ENCODE data around the gene KLK13. TPM values are rescaled to one million over a fixed set of nuclear protein-coding genes. Genes with fewer than 3 reads are reported as not detected.

KLK13 gene
- total and polyA plus RNA-seq, 4 experiments from 2014 or later = not detected

DNA sequence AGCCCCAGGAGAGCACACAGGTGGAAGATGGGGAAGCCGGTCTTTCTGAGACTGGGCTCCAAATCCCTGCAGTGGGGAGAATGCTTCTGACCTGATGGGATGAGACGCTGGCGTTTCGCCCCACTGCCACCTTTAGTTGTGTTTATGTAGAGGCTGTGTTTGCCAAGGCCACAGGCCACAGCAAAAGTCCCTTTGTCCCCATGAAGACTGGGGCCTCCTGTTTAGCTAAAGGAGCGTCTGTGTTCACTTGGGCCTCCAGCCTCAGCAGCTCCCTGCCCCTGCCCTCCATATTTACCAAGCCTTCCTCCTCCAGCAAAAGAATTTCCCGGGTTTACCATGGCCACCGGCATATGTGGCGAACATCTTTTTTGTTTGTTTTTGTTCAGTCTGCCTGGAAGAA is 28.2 kb upstream of the KLK13 start:
- H3K4me3 ChIP-seq (ENCODE audit: low read length in 2 of 2) = no peak overlapping the region
- H3K36me3 Mint-ChIP-seq = peaks cover 5 to 9% of the 10 kb centered on the region in 2 donors
- H3K4me1 Mint-ChIP-seq = peaks cover 10 to 20% (median 15%) of the 10 kb centered on the region in 4 donors
- ChIA-PET CTCF (ENCODE audit: partially characterized antibody) (interaction anchor here (1.6 kb wide), 1 partner anchor 10 kb away, joined by 4 read pairs; no protein-coding TSS in a partner anchor), POLR2A (ENCODE audit: partially characterized antibody) (no interaction called here)
- no peaks in the 10 kb centered on the region for H3K36me3 ChIP-seq (ENCODE audit: insufficient read depth, low read length)
- H3K9me3 Mint-ChIP-seq = no peaks in the 10 kb centered on the region
- no peak overlapping the region for H3K4me3 Mint-ChIP-seq
- no peaks in the 10 kb centered on the region for H3K9me3 ChIP-seq (ENCODE audit: control insufficient read depth in 1 of 2, low read length in 2 of 2)
- intact Hi-C loops (cut with micrococcal nuclease) = loop anchor here (10.0 kb wide), 1 partner anchor 168 kb away; no protein-coding TSS in a partner anchor
- H3K27ac Mint-ChIP-seq = peak overlapping the region in 1 of 7 donors; percentile 82
- no peaks in the 10 kb centered on the region for H3K27me3 ChIP-seq (ENCODE audit: insufficient read depth, low read length)
- peaks cover 10% of the 10 kb centered on the region for H3K4me1 ChIP-seq (ENCODE audit: insufficient read depth, low read length)
- no peaks in the 10 kb centered on the region for H3K27me3 Mint-ChIP-seq
- DNase-seq = no peak
- no peak overlapping the region for H3K27ac ChIP-seq (ENCODE audit: low read depth, low read length)

DNA sequence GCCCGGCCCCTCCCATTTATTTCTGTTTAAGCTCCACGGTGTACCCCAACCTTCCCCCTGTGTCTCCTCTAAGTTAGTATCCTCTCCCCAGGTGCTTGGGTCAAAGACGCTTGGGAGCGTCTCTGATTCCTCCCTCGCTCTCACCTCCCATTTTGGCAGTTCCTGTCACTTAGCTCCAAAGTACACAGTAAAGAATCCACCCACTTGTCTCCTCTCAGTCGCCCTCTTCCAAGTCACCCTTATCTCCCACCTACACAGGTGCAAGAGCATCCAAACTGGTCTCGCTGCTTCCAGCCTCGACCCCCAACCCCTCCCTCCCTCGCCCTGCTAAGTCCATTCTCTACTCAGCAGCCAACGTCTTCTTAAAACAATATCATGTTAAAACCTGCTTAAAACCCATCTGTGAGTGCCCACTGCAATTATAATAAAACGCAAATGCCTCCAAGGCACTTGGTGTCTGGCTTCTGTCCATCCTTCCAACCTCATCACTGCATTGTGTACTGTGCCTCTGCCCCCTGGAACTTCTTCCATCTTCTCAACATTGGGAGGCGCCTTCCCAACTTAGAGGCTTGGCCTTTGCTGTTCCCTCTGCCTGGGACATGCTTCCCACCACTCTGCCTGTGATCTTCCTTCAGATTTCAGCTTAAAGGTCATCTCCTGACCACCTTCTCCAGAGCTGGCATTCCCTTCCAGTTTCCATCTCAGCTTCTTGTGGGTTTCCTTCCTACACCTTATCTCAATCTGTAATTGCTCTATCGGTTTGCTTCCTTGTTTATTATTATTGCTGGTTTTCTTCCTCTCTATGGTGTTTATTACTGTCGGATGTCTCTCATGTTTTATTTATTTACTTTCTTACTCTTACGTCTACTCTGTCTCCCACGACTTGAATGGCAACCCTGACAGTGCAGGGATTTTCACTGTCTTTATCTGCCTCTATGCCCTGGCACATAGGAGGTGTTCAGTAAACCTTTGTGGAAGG is 27.3 kb upstream of the KLK13 start:
- H3K9me3 Mint-ChIP-seq = no peaks in the 10 kb centered on the region
- no peak overlapping the region for H3K27ac Mint-ChIP-seq
- Histone ChIP-seq H3K4me1 (ENCODE audit: insufficient read depth, low read length) (peaks cover 4% of the 10 kb centered on the region), H3K9me3 (ENCODE audit: control insufficient read depth in 1 of 2, low read length in 2 of 2) (no peaks in the 10 kb centered on the region), H3K27ac (ENCODE audit: low read depth, low read length) (no peak overlapping the region), H3K4me3 (ENCODE audit: low read length in 2 of 2) (no peak overlapping the region), H3K36me3 (ENCODE audit: insufficient read depth, low read length) (no peaks in the 10 kb centered on the region), H3K27me3 (ENCODE audit: insufficient read depth, low read length) (no peaks in the 10 kb centered on the region)
- intact Hi-C loops (cut with micrococcal nuclease) = loop anchor here (10.0 kb wide), 1 partner anchor 167 kb away; no protein-coding TSS in a partner anchor
- H3K27me3 Mint-ChIP-seq = no peaks in the 10 kb centered on the region
- CTCF ChIA-PET (ENCODE audit: partially characterized antibody) = interaction anchor here (0.7 to 0.9 kb wide), 2 partner anchors 10 kb away, joined by 3 to 4 read pairs; no protein-coding TSS in a partner anchor
- no peak for DNase-seq
- no peak overlapping the region for H3K4me3 Mint-ChIP-seq
- H3K36me3 Mint-ChIP-seq = peaks cover 4 to 5% of the 10 kb centered on the region in 2 donors
- POLR2A ChIA-PET (ENCODE audit: partially characterized antibody) = no interaction called here
- H3K4me1 Mint-ChIP-seq = peaks cover 8 to 14% (median 11%) of the 10 kb centered on the region in 4 donors

DNA sequence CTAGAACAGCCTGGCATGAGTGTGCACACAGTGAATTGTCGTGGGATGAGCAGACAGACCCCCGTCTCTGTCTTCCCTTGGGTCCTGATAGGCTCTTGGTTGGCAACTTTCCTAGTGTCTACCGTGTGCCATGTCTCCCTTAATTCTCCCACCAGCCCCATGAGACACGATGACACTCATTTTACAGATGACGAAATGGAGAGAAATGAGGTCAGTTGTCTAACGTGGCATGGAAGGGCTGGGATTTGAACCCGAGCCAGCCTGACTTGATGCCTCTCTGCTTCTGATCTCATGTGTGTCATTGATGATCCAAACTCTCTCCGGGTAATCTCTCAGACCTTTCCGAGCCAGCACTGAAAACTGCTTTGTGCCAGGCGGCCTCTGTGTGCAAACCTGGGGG is 26.2 kb upstream of the KLK13 start:
- no peak overlapping the region for H3K27ac Mint-ChIP-seq
- Histone ChIP-seq H3K9me3 (ENCODE audit: control insufficient read depth in 1 of 2, low read length in 2 of 2) (no peaks in the 10 kb centered on the region), H3K27me3 (ENCODE audit: insufficient read depth, low read length) (no peaks in the 10 kb centered on the region), H3K36me3 (ENCODE audit: insufficient read depth, low read length) (no peaks in the 10 kb centered on the region), H3K27ac (ENCODE audit: low read depth, low read length) (no peak overlapping the region), H3K4me1 (ENCODE audit: insufficient read depth, low read length) (no peaks in the 10 kb centered on the region), H3K4me3 (ENCODE audit: low read length in 2 of 2) (no peak overlapping the region)
- no peak for DNase-seq
- H3K4me3 Mint-ChIP-seq = no peak overlapping the region
- ChIA-PET CTCF (ENCODE audit: partially characterized antibody) (no interaction called here), POLR2A (ENCODE audit: partially characterized antibody) (no interaction called here)
- peaks cover 2 to 6% (median 4%) of the 10 kb centered on the region in 4 donors for H3K4me1 Mint-ChIP-seq
- intact Hi-C loops (cut with micrococcal nuclease) = loop anchor here (10.0 kb wide), 1 partner anchor 166 kb away; no protein-coding TSS in a partner anchor
- H3K9me3 Mint-ChIP-seq = no peaks in the 10 kb centered on the region
- H3K36me3 Mint-ChIP-seq = peaks cover 0 to 8% of the 10 kb centered on the region in 2 donors
- no peaks in the 10 kb centered on the region for H3K27me3 Mint-ChIP-seq

DNA sequence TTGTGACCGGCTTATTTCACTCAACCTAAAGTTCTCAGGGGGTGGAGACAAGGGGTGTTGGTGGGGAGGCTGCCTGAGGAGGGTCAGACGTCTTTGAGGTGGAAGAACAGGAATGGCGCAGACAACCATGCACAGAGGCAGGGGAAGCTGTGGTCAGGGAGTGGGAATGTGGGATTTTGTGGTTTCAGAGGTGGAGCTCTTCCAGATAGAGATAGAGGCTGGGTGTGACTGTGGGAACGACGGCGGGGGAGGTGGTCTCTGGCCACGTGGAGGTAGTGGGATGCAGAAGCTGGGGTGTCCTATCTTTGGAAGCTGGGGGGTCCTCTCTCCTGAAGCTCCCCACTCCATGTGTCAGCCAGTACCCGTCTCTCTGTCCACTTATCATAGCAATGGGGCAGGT is 25.6 kb upstream of the KLK13 start:
- ChIA-PET CTCF (ENCODE audit: partially characterized antibody) (no interaction called here), POLR2A (ENCODE audit: partially characterized antibody) (no interaction called here)
- no peaks in the 10 kb centered on the region for H3K27me3 Mint-ChIP-seq
- peaks cover 0 to 6% (median 4%) of the 10 kb centered on the region in 4 donors for H3K4me1 Mint-ChIP-seq
- H3K9me3 Mint-ChIP-seq = no peaks in the 10 kb centered on the region
- H3K27me3 ChIP-seq (ENCODE audit: insufficient read depth, low read length) = no peaks in the 10 kb centered on the region
- H3K27ac ChIP-seq (ENCODE audit: low read depth, low read length) = no peak overlapping the region
- no peaks in the 10 kb centered on the region for H3K36me3 ChIP-seq (ENCODE audit: insufficient read depth, low read length)
- DNase-seq = no peak
- no peaks in the 10 kb centered on the region for H3K4me1 ChIP-seq (ENCODE audit: insufficient read depth, low read length)
- no peaks in the 10 kb centered on the region for H3K9me3 ChIP-seq (ENCODE audit: control insufficient read depth in 1 of 2, low read length in 2 of 2)
- H3K36me3 Mint-ChIP-seq = peaks cover 0 to 9% of the 10 kb centered on the region in 2 donors
- intact Hi-C loops (cut with micrococcal nuclease) = loop anchor here (10.0 kb wide), 1 partner anchor 166 kb away; no protein-coding TSS in a partner anchor
- no peak overlapping the region for H3K4me3 ChIP-seq (ENCODE audit: low read length in 2 of 2)
- no peak overlapping the region for H3K4me3 Mint-ChIP-seq
- no peak overlapping the region for H3K27ac Mint-ChIP-seq

DNA sequence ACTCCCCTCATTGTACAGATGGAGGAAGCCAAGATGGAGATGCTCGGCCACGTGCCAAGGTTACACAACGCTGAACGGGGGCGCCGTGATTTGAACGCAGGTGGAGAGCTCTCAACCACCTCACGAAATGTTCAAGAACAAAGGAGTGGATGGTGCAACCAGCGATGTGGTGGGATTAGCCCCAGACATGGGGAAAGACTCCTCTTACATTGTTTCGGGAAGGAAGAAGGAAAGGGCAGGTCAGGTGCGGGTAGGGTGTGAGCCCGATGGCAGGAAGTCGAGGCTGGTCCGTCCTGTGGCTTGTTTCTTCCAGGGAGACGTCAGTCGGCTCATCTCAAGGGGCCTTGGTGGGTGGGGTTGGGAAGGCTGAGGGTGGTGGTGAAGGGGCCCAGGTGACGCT is 24.9 kb upstream of the KLK13 start:
- peak overlapping the region in 1 of 7 donors; percentile 25 for H3K27ac Mint-ChIP-seq
- H3K36me3 ChIP-seq (ENCODE audit: insufficient read depth, low read length) = no peaks in the 10 kb centered on the region
- no peak overlapping the region for H3K27ac ChIP-seq (ENCODE audit: low read depth, low read length)
- ChIA-PET POLR2A (ENCODE audit: partially characterized antibody) (no interaction called here), CTCF (ENCODE audit: partially characterized antibody) (no interaction called here)
- intact Hi-C loops (cut with micrococcal nuclease) = loop anchor here (10.0 kb wide), 1 partner anchor 165 kb away; no protein-coding TSS in a partner anchor
- peaks cover 0 to 6% (median 4%) of the 10 kb centered on the region in 4 donors for H3K4me1 Mint-ChIP-seq
- H3K9me3 ChIP-seq (ENCODE audit: control insufficient read depth in 1 of 2, low read length in 2 of 2) = no peaks in the 10 kb centered on the region
- no peak for DNase-seq
- no peak overlapping the region for H3K4me3 Mint-ChIP-seq
- H3K27me3 ChIP-seq (ENCODE audit: insufficient read depth, low read length) = no peaks in the 10 kb centered on the region
- H3K4me1 ChIP-seq (ENCODE audit: insufficient read depth, low read length) = no peaks in the 10 kb centered on the region
- no peaks in the 10 kb centered on the region for H3K9me3 Mint-ChIP-seq
- no peaks in the 10 kb centered on the region for H3K27me3 Mint-ChIP-seq
- H3K36me3 Mint-ChIP-seq = peaks cover 0 to 9% of the 10 kb centered on the region in 2 donors
- H3K4me3 ChIP-seq (ENCODE audit: low read length in 2 of 2) = no peak overlapping the region

DNA sequence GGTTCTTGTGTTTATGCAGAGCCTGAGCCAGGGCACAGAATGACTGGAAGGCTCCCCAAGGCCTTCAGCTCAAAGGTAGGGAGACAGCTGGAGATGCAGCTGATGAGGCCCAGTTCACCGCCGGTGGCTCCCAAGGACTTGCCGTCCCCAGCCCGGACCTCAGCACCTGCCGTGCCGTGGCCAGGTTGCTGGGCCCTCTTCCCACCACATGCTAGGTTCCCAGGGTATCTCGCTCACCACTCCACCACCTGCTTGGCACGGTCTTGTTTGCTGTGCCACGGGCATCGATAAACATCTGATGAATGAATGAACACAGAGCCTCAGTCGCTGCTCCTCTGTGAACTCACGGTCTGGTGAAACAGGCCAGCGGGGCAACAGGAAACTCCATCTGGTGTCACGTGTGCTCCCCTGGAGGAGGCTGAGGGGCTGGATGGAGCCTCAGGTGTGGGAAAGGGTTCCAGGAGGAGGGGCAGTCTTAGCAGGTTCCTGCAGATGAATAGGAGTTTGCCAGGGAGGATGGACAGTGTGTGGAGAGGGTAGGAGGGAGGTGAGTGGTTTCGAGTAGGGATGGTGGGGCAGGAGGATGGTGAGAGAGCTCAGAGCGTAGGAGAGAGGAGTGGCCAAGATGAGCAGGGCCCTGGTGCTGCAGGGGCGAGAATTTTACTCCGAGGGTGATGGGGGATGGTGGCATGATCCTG is 21.4 kb upstream of the KLK13 start:
- Mint-ChIP-seq H3K4me1 (peaks cover 0 to 2% (median 0%) of the 10 kb centered on the region in 4 donors), H3K4me3 (no peak overlapping the region), H3K27me3 (peaks cover 3 to 7% of the 10 kb centered on the region in 2 donors), H3K36me3 (peaks cover 0 to 13% of the 10 kb centered on the region in 2 donors), H3K9me3 (no peaks in the 10 kb centered on the region), H3K27ac (no peak overlapping the region)
- Histone ChIP-seq H3K4me3 (ENCODE audit: low read length in 2 of 2) (no peak overlapping the region), H3K36me3 (ENCODE audit: insufficient read depth, low read length) (no peaks in the 10 kb centered on the region), H3K27ac (ENCODE audit: low read depth, low read length) (no peak overlapping the region), H3K9me3 (ENCODE audit: control insufficient read depth in 1 of 2, low read length in 2 of 2) (no peaks in the 10 kb centered on the region), H3K4me1 (ENCODE audit: insufficient read depth, low read length) (no peaks in the 10 kb centered on the region), H3K27me3 (ENCODE audit: insufficient read depth, low read length) (no peaks in the 10 kb centered on the region)
- no peak for DNase-seq
- POLR2A ChIA-PET (ENCODE audit: partially characterized antibody) = no interaction called here
- intact Hi-C loops (cut with micrococcal nuclease) = no loop called here
- CTCF ChIA-PET (ENCODE audit: partially characterized antibody) = interaction anchor here (1.2 kb wide), 1 partner anchor 11 kb away, joined by 4 read pairs; no protein-coding TSS in a partner anchor

DNA sequence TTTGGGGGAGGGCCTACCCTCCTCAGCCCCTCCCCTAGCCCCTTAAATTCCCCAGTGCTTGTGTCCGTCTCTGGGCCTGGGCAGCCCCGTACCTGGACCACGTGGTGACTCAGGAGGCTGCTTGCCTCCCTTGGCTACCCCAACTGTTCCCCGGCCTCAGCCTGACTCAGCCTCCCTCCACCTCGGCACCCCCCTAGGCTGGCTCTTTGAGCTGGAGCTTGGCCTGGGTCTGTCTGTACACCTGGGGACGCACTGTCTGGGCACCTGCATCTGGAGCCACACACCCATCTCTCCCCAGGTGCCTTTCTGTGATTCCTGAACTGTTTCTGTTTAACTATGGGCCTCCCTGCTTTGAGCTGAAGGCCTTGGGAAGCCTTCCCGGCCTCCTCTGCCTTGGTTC is 19.6 kb upstream of the KLK13 start:
- DNase-seq = no peak
- POLR2A ChIA-PET (ENCODE audit: partially characterized antibody) = no interaction called here
- Mint-ChIP-seq H3K9me3 (no peaks in the 10 kb centered on the region), H3K36me3 (peaks cover 0 to 13% of the 10 kb centered on the region in 2 donors), H3K27ac (no peak overlapping the region), H3K4me1 (peaks cover 0 to 2% (median 0%) of the 10 kb centered on the region in 4 donors), H3K4me3 (no peak overlapping the region), H3K27me3 (peaks cover 3 to 7% of the 10 kb centered on the region in 2 donors)
- H3K4me3 ChIP-seq (ENCODE audit: low read length in 2 of 2) = no peak overlapping the region
- H3K27me3 ChIP-seq (ENCODE audit: insufficient read depth, low read length) = no peaks in the 10 kb centered on the region
- H3K27ac ChIP-seq (ENCODE audit: low read depth, low read length) = no peak overlapping the region
- CTCF ChIA-PET (ENCODE audit: partially characterized antibody) = no interaction called here
- intact Hi-C loops (cut with micrococcal nuclease) = no loop called here
- H3K4me1 ChIP-seq (ENCODE audit: insufficient read depth, low read length) = no peaks in the 10 kb centered on the region
- no peaks in the 10 kb centered on the region for H3K36me3 ChIP-seq (ENCODE audit: insufficient read depth, low read length)
- no peaks in the 10 kb centered on the region for H3K9me3 ChIP-seq (ENCODE audit: control insufficient read depth in 1 of 2, low read length in 2 of 2)
